Measurements from ENCODE around the gene ACTR10.

DNA sequence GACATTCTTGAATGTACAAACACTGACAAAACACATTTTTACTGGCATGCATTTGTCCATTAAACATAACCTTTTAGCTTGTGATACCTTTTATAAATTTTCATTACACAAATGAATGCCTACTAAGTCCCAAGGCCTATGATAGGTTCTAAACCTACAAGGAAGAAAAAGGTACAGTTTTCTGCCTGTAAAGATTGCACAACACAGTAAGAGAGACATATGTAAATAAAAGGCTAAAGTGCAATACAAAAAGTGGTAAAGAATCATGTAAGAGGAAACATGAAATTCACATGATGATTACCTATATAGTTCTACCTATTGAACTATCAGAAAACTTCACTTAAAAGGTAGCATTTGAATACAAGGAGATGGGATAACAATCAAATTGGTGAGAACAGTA, 83.8 kb downstream of the ACTR10 start:
- TF ChIP-seq, protein P1, sequence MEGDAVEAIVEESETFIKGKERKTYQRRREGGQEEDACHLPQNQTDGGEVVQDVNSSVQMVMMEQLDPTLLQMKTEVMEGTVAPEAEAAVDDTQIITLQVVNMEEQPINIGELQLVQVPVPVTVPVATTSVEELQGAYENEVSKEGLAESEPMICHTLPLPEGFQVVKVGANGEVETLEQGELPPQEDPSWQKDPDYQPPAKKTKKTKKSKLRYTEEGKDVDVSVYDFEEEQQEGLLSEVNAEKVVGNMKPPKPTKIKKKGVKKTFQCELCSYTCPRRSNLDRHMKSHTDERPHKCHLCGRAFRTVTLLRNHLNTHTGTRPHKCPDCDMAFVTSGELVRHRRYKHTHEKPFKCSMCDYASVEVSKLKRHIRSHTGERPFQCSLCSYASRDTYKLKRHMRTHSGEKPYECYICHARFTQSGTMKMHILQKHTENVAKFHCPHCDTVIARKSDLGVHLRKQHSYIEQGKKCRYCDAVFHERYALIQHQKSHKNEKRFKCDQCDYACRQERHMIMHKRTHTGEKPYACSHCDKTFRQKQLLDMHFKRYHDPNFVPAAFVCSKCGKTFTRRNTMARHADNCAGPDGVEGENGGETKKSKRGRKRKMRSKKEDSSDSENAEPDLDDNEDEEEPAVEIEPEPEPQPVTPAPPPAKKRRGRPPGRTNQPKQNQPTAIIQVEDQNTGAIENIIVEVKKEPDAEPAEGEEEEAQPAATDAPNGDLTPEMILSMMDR (IDR thresholded peaks at IDR 0.05): no peak
- TF ChIP-seq POLR2A (IDR thresholded peaks at IDR 0.05): no peak

Measured in testis (tissue), 2 donors.